Epithelial cell of esophagus (primary cell): ENCODE results near the gene SCN2B.
"Not testable (repeated sequence)": the region's sequence is repeated elsewhere in the genome, so short reads cannot be mapped to it uniquely, and the experiment has no call there.

ENCODE experiments used
- DNase-seq: peaks from one replicate; pipeline ENCODE4 v3.0.0; 2010; ENCODE audit warnings: low read depth
- H3K4me3 ChIP-seq: 2 replicates; pipeline ENCODE4 v1.5.1; 2011; ENCODE audit warnings: mild to moderate bottlenecking, low read length, control low read depth
- TF ChIP-seq, protein P1 (sequence below): IDR thresholded peaks from 2 replicates; pipeline ENCODE4 v1.5.1; 2011; ENCODE audit warnings: low read depth, mild to moderate bottlenecking, low read length, control low read depth, inconsistent platforms; ENCODE audit not compliant: insufficient read depth; ENCODE audit errors: missing control alignments

The SCN2B gene

DNA sequence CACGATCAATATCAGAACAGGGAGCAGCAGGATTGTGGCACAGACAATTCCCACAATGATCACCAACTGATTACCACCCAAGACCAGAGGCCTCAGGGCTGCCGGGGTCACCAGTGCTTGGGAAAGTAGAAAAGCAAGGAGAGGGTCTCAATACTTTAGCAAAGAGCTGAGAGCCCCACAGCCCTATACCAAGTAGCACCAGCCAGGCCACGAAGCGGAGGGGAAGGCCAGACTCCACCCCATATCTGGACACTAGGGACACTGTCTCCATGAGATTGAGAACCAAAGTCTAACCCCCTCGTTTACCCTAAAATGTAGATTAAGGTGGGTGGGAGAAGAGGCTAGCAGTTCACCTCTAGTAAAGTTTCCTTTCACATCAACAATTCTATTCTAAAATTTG, 24.1 kb upstream of the SCN2B start:
- H3K4me3 ChIP-seq = no peak overlapping the region
- DNase-seq = no peak
- TF ChIP-seq, protein P1, sequence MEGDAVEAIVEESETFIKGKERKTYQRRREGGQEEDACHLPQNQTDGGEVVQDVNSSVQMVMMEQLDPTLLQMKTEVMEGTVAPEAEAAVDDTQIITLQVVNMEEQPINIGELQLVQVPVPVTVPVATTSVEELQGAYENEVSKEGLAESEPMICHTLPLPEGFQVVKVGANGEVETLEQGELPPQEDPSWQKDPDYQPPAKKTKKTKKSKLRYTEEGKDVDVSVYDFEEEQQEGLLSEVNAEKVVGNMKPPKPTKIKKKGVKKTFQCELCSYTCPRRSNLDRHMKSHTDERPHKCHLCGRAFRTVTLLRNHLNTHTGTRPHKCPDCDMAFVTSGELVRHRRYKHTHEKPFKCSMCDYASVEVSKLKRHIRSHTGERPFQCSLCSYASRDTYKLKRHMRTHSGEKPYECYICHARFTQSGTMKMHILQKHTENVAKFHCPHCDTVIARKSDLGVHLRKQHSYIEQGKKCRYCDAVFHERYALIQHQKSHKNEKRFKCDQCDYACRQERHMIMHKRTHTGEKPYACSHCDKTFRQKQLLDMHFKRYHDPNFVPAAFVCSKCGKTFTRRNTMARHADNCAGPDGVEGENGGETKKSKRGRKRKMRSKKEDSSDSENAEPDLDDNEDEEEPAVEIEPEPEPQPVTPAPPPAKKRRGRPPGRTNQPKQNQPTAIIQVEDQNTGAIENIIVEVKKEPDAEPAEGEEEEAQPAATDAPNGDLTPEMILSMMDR = no peak

DNA sequence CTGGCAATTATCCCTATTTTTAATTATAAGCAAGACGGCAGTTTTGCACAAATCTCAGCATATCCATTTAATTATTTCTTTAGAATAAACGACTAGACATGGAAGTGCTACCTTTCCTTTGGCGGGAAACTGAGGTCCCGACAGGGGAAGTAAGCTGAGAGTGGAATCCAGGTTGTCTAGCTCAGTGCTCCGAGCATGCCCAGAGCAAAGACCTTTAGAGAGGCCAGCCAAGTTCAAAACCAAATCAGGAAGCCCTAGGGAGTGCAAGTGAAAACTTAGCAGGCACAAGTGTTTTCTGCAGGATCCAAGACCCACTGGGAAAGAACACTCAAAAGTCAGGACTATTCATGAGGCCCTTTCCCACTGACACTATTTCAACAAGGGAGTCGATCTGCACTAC, 22.7 kb upstream of the SCN2B start:
- TF ChIP-seq, protein P1 = no peak
- H3K4me3 ChIP-seq = no peak overlapping the region
- no peak for DNase-seq

DNA sequence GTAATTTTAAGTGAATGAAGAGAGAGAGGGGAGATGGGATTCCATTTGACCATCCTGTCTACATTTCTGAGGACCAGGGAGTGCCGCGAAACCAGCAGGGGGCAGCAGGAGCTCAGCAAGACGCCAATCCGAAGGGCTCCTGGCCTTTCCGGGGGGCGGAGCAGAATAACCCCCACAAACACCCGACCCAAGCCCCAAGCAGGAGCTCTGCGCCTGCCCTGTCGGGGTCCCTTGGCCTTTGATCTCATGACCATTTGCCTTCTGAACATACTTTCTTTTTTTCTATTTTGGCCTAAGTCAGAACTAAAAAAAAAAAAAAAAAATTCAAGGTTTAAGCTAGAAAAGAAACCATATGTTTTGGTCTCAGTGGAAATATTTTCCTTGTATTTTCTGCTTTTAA, 21.9 kb upstream of the SCN2B start:
- DNase-seq = peak; percentile 72

DNA sequence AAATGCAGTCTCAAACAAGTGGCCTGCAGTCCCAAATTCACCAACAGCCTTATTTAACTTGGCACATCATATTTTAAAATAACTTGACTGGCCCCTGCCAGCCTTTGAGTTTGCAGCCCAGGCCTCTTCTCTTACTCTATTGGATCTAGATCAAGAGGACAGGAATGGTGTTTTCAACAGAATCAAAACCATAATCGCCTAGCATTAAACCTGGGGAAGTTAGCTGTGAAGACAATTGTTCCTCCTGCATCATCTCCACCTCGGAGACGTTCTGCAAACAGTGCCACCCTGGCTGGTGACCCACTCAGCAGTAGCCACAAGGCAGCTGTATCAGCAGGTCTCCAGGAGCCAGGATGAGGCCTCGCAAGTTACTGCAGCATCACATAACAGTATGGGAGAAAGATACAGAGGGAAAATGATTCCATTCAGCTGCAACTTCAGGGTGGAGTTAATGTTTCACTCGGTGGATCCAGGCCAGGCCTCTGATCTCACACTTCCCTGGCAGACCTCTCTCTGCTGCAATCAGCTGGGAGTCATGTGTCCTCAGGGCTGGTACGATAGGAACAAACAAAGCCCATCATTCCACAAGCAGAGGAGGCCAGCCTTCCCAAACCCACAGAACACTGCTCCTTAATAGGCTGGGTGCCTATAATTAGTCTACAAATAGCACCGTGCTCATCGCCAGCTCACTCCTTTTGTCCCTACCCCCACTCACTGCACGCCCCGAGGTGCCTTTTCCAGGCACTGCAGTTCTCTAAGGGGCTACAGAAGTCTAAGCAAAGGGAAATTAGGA, 18.6 kb upstream of the SCN2B start:
- H3K4me3 ChIP-seq = no peak overlapping the region
- TF ChIP-seq, protein P1 = no peak
- DNase-seq = peak; percentile 98

More for the DNA sequence above, 21.9 kb upstream of the SCN2B start:
- TF ChIP-seq, protein P1 = peak; percentile 91
- no peak overlapping the region for H3K4me3 ChIP-seq

DNA sequence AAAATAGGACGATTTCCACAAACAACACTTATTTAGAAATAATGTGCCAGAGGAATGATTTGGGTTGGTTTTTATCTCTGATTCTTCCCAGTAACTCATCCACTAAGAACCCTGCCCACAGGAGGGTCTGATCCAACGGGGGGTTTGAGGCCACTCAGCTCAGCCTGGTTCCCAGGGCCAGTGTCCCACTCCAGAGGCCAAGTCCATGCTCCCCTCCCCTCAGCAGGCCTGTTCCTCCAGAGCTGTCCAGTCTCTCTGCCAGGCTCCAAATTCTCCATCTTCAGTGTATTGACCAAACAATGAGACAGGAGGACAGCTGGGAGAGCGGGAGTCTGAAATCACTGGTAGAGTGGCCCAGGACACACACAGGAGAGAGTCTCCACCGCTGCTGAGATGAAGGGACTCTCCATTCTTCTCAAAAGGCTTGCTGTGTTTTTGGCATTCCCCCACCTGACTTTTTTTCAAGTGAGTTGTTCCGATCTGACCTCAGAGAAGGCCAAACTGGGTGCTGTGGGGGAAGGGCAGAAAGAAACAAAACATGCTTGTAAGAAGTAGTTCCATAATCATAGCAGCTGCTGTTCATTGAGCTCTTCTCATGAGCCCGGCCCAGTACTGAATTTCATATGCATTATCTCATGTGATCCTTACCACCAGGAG, 17.6 kb upstream of the SCN2B start:
- H3K4me3 ChIP-seq = no peak overlapping the region
- no peak for DNase-seq
- TF ChIP-seq, protein P1 = no peak

DNA sequence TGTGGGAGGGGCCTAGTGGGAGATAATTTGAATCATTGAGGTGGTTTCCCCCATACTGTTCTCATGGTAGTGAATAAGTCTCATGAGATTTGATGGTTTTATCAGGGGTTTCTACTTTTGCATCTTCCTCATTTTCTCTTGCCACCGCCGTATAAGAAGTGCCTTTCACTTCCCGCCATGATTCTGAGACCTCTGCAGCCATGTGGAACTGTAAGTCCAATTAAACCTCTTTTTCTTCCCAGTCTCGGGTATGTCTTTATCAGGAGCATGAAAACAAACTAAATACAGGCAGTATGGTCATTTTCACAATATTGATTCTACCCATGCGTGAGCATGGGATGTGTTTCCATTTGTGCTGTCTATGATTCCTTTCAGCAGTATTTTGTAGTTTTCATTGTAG, 16.4 kb upstream of the SCN2B start:
- DNase-seq, H3K4me3 ChIP-seq: not testable (repeated sequence)

DNA sequence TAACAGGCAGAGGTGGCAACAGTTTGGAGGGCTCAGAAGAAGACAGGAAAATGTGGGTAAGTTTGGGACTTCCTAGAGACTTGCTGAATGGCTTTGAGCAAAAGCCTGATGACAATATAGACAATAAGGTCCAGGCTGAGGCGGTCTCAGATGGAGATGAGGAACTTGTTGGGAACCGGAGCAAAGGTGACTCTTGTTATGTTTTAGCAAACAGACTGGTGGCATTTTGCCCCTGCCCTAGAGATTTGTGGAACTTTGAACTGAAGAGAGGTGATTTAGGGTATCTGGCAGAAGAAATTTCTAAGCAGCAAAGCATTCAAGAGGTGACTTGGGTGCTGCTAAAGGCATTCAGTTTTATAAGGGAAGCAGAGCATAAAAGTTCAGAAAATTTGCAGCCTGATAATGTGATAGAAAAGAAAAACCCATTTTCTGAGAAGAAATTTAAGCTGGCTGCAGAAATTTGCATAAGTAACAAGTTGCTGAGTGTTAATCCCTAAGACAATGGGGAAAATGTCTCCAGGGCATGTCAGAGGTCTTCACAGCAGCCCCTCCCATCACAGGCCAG, 14.6 kb upstream of the SCN2B start:
- DNase-seq, H3K4me3 ChIP-seq: not testable (repeated sequence)
